ENCODE results near the gene AUTS2.

DNA sequence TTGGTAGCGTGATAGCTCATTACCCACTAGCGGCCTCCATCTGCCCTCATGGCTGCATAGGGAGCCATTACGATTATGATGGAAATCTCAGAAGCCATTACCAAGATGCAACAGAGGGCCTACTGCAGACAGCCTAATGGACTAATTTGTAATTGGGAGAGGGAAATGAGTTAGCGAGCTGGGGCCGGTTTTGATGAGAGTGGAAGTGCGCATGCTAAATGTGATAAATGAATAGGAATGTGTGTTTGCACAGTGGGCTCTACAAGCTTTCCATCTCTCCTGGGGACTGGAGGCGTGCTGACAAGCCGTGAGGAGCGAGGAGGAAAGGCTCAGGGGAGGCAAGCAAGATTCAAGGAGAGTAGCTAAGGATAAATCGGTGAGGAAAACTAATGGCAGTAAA lies 889.2 kb downstream of the AUTS2 start:
- TF ChIP-seq SP1 (IDR thresholded peaks at IDR 0.05) (no peak), FOXK2 (IDR thresholded peaks at IDR 0.05) (no peak), FOXM1 (IDR thresholded peaks at IDR 0.05; ENCODE audit: borderline replicate concordance) (no peak), ELF4 (IDR thresholded peaks at IDR 0.05) (no peak), TARDBP (IDR thresholded peaks at IDR 0.05) (no peak), FOXA1 (IDR thresholded peaks at IDR 0.05) (no peak), BHLHE40 (IDR thresholded peaks at IDR 0.05; ENCODE audit: borderline replicate concordance) (no peak), SUZ12 (IDR thresholded peaks at IDR 0.05) (no peak), L3MBTL2 (conservative IDR thresholded peaks at IDR 0.05) (no peak), HDGF (IDR thresholded peaks at IDR 0.05; ENCODE audit: borderline replicate concordance) (no peak), NFRKB (IDR thresholded peaks at IDR 0.05) (no peak)
